GM12878 (cell line): ENCODE measurements around the gene TRIM60.

ENCODE experiments used
- CREB1 ChIP-seq: IDR thresholded peaks from 2 replicates; pipeline ENCODE4 v1.6.1; 2012; ENCODE audit warnings: low read depth, mild to moderate bottlenecking, inconsistent platforms
- EP300 ChIP-seq, 2 experiments: fragments of 150-350 bp in 1 of 2; IDR thresholded peaks; 2 replicates each; pipeline ENCODE4 v1.6.1; 2011 to 2012; ENCODE audit warnings: low read depth in 2 of 2, low read length in 2 of 2, borderline replicate concordance in 1 of 2, improper control_type of control experiment in 1 of 2, inconsistent platforms in 1 of 2; ENCODE audit not compliant: control insufficient read depth in 1 of 2
- IKZF1 ChIP-seq: fragments of 450-650 bp; conservative IDR thresholded peaks from 2 replicates; pipeline ENCODE4 v1.6.1; 2017; ENCODE audit warnings: antibody characterized with exemption, mild to moderate bottlenecking
- KDM1A ChIP-seq: fragments of 200-600 bp; sonication (generic); IDR thresholded peaks from 2 replicates; pipeline ENCODE4 v1.6.1; 2016; ENCODE audit warnings: borderline replicate concordance
- POLR2AphosphoS2 ChIP-seq: IDR thresholded peaks from 2 replicates; pipeline ENCODE4 v1.6.1; 2011; ENCODE audit warnings: low read depth, mild to moderate bottlenecking, low read length, improper control_type of control experiment, moderate library complexity
- TF ChIP-seq, protein P1 (sequence below), 3 experiments: IDR thresholded peaks in 2 of 3; conservative IDR thresholded peaks in 1 of 3; 2 replicates each; pipeline ENCODE4 v1.5.1; 2011; ENCODE audit warnings: low read depth in 3 of 3, low read length in 3 of 3, mild to moderate bottlenecking in 3 of 3, control low read depth in 2 of 3, moderate library complexity in 2 of 3, inconsistent platforms in 1 of 3, mixed read lengths in 1 of 3; ENCODE audit not compliant: control insufficient read depth in 2 of 3, insufficient read depth in 1 of 3; ENCODE audit errors: extremely low read depth in 1 of 3
- TF ChIP-seq, protein P2 (sequence below): IDR thresholded peaks from 2 replicates; pipeline ENCODE4 v1.6.1; 2012; ENCODE audit warnings: mild to moderate bottlenecking, low read depth, low read length

DNA sequence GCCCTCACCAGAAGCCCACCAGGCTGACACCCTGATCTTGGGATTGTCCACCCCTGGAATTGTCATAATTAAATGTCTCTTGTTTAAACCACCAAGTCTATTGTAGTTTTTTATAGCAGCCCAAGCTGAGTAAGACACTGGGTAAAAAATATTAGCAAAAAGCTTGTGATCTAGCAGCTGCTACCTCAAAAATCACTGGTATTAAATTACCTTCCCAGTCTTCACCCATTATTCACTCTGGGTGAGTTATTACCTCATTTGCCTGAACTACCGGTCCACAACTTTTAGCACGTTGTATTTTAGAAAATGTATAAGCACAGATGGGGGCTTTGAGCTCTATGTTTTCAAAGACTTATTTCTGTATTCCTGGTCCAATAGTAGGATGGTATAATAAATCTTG lies 42.3 kb upstream of the TRIM60 start:
- TF ChIP-seq POLR2AphosphoS2: no peak
- TF ChIP-seq CREB1: no peak
- no peak for TF ChIP-seq KDM1A
- TF ChIP-seq, protein P1, sequence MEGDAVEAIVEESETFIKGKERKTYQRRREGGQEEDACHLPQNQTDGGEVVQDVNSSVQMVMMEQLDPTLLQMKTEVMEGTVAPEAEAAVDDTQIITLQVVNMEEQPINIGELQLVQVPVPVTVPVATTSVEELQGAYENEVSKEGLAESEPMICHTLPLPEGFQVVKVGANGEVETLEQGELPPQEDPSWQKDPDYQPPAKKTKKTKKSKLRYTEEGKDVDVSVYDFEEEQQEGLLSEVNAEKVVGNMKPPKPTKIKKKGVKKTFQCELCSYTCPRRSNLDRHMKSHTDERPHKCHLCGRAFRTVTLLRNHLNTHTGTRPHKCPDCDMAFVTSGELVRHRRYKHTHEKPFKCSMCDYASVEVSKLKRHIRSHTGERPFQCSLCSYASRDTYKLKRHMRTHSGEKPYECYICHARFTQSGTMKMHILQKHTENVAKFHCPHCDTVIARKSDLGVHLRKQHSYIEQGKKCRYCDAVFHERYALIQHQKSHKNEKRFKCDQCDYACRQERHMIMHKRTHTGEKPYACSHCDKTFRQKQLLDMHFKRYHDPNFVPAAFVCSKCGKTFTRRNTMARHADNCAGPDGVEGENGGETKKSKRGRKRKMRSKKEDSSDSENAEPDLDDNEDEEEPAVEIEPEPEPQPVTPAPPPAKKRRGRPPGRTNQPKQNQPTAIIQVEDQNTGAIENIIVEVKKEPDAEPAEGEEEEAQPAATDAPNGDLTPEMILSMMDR (IDR thresholded peaks at IDR 0.05 in 2 of 3, conservative IDR thresholded peaks at IDR 0.05 in 1 of 3; ENCODE audit: control insufficient read depth in 2 of 3, extremely low read depth in 1 of 3, insufficient read depth in 1 of 3, low read depth in 3 of 3, low read length in 3 of 3): no peak
- TF ChIP-seq, protein P2, sequence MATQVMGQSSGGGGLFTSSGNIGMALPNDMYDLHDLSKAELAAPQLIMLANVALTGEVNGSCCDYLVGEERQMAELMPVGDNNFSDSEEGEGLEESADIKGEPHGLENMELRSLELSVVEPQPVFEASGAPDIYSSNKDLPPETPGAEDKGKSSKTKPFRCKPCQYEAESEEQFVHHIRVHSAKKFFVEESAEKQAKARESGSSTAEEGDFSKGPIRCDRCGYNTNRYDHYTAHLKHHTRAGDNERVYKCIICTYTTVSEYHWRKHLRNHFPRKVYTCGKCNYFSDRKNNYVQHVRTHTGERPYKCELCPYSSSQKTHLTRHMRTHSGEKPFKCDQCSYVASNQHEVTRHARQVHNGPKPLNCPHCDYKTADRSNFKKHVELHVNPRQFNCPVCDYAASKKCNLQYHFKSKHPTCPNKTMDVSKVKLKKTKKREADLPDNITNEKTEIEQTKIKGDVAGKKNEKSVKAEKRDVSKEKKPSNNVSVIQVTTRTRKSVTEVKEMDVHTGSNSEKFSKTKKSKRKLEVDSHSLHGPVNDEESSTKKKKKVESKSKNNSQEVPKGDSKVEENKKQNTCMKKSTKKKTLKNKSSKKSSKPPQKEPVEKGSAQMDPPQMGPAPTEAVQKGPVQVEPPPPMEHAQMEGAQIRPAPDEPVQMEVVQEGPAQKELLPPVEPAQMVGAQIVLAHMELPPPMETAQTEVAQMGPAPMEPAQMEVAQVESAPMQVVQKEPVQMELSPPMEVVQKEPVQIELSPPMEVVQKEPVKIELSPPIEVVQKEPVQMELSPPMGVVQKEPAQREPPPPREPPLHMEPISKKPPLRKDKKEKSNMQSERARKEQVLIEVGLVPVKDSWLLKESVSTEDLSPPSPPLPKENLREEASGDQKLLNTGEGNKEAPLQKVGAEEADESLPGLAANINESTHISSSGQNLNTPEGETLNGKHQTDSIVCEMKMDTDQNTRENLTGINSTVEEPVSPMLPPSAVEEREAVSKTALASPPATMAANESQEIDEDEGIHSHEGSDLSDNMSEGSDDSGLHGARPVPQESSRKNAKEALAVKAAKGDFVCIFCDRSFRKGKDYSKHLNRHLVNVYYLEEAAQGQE: no peak
- TF ChIP-seq IKZF1: no peak
- no peak for TF ChIP-seq EP300 (IDR thresholded peaks at IDR 0.05; ENCODE audit: borderline replicate concordance in 1 of 2, control insufficient read depth in 1 of 2, low read depth in 2 of 2, low read length in 2 of 2)
